GM08714 (cell line): ENCODE results near the gene ELL2.

Experiments used
- H3K4me3 ChIP-seq: fragments of 200-500 bp; sonication (Bioruptor generic); 2 replicates; pipeline ENCODE4 v1.5.1; 2014; ENCODE audit warnings: mild to moderate bottlenecking, low read length, inconsistent platforms
- ZNF274 ChIP-seq: IDR thresholded peaks from 2 replicates; pipeline ENCODE4 v1.6.1; 2012; ENCODE audit warnings: mild to moderate bottlenecking, low read depth, low read length

Gene ELL2

GRCh38 chr5:95989283-95990048, 27.8 kb upstream of the ELL2 start:
- H3K4me3 ChIP-seq, result no peak overlapping the region
- no peak for TF ChIP-seq ZNF274

- no peak overlapping the region for H3K4me3 ChIP-seq
- no peak for TF ChIP-seq ZNF274
These were observed 27.2 kb upstream of the ELL2 start for GRCh38 chr5:95988877-95989276.

DNA sequence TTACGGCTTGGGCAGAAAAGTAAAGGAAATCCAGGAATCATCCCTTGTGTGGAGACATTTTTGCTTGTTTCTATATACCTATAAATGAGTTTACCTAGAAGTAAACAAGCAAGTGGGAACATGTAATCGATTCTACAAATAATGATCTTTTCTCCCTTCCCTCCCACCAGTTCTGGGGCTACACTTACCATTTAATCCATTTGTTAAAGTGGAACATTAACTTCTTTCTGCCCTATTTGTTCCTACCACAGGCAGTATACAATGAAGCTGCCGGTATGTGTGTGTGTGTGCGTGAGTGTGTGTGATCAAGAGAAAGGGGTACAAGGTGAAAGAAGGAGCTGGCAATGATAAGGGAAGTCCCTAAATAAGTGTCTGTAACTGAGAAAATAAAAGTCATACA, 26.4 kb upstream of the ELL2 start:
- no peak overlapping the region for H3K4me3 ChIP-seq
- no peak for TF ChIP-seq ZNF274

- TF ChIP-seq ZNF274, result no peak
- no peak overlapping the region for H3K4me3 ChIP-seq
These were observed 25.4 kb upstream of the ELL2 start for GRCh38 chr5:95986937-95987520.

- H3K4me3 ChIP-seq, result no peak overlapping the region
- TF ChIP-seq ZNF274, result no peak
These were observed 24.4 kb upstream of the ELL2 start for GRCh38 chr5:95986001-95986400.

DNA sequence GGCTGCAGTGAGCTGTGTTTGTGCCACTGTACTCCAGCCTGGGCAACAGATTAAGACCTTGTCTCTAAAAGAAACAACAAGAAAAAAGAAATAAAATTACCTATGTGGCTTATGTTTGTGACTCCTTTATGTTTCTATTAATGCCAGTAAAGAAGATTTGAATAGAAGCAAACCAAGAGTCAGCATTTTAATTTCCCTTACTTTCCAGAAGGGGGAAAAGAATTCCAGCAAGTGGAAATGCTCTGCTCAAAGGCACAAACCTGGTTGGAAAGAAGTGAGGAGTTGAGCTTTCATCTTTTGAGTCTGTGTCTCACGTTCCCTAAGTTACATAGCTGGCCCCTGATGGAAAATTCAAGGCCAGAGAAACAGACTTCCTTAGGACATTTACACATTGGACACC, 23.6 kb upstream of the ELL2 start:
- no peak for TF ChIP-seq ZNF274
- no peak overlapping the region for H3K4me3 ChIP-seq

DNA sequence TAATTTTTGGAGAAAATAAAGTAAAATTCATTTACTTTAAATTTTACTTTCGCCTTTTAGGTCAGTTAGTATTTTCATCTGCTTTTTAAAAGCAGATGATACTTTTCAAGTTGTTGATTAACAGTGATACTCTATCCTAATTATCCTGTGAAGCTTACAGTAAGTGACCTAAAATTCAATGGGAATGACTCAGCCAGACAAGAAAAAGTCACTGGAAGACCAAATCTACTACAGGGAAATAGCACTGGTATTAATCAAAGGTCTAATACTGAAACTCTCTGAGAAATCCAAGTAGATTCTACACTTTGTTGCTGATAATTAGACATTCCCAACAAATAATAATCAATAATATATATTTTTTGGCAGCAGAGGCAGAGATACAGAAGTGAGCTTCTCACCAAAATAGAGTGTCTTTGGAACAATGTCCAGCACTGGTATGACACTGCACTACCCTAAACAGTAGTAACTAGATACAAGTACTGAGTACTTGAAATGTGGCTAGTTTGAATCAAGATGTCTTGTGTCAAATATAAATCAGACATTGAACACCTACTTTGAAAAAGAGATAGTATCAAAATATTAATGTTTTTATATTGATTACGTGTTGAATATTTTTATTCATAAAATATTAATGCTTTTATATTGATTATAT, 22.8 kb upstream of the ELL2 start:
- no peak for TF ChIP-seq ZNF274
- H3K4me3 ChIP-seq, result no peak overlapping the region

- TF ChIP-seq ZNF274, result no peak
- no peak overlapping the region for H3K4me3 ChIP-seq
These were observed 21.9 kb upstream of the ELL2 start for GRCh38 chr5:95983509-95983908.

GRCh38 chr5:95983080-95983479, 21.4 kb upstream of the ELL2 start:
- H3K4me3 ChIP-seq, result no peak overlapping the region
- no peak for TF ChIP-seq ZNF274

DNA sequence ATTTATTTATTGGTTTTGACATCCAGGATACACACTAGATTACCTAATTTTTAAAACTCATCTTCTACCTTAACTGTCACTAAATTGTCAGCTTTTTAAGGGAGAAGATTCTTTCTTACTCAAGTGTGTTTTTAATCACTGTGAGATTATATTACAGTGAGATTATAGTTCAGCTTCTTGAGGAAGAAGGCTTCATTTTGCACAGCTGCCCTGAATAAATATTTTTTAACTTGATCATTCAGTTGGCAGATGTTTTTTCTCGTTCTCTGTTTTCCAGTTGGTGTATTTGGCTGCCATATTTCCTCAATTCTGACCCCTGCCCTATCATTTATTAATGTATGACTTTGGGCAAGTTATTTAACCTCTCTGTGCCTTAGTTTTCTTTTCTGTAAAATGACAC, 15.0 kb upstream of the ELL2 start:
- TF ChIP-seq ZNF274, result no peak
- H3K4me3 ChIP-seq, result no peak overlapping the region

- no peak for TF ChIP-seq ZNF274
- H3K4me3 ChIP-seq, result no peak overlapping the region
These were observed 14.1 kb upstream of the ELL2 start for GRCh38 chr5:95975703-95976102.

DNA sequence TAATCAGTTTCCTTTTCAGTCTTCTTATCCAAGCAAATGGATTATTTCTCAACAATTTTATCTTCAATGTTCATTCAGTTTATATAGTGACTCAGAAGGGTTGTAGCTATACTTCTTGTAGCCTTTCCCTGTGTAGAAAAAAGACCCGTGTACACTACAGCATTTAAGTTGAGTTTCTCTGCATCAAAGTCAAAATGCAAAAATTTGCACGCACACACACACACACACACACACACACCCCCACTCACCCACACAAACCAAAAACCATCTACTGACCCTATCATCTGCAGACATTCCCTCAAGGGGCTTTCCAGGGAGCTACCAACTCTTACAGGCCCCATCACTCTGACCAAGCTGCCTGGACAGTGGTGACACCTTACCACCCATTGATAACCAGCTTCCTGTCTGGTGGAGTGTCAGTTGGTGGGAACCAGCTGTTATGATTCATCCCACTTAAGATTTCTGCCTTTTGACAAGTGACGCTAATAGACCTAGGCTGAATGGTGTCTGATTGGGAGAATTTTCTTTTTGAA, 12.2 kb upstream of the ELL2 start:
- TF ChIP-seq ZNF274, result no peak
- no peak overlapping the region for H3K4me3 ChIP-seq

GRCh38 chr5:95972196-95972595, 10.5 kb upstream of the ELL2 start:
- TF ChIP-seq ZNF274, result no peak
- no peak overlapping the region for H3K4me3 ChIP-seq

- H3K4me3 ChIP-seq, result no peak overlapping the region
- TF ChIP-seq ZNF274, result no peak
These were observed 8.7 kb upstream of the ELL2 start for GRCh38 chr5:95970359-95970704.

GRCh38 chr5:95969651-95970358, 8.2 kb upstream of the ELL2 start:
- no peak overlapping the region for H3K4me3 ChIP-seq
- no peak for TF ChIP-seq ZNF274

DNA sequence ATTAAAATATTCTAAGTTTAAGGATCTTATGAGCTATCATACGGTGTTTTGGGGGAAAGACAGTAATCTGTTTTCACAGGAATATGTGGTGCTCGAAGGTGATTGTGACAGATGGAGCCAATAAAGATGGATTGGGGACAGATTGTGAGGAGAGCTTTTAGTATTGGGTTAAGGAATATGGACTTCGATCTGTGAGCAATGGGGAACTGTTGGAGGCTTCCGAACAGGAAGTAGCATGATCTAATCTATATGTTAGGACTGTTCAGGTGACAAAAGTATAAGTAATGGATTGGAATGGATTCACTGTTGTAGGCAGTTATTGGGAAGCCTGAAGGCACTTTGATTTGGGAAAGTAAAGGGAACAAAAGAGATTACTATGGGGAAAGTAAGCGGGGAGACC, 7.4 kb upstream of the ELL2 start:
- TF ChIP-seq ZNF274, result no peak
- no peak overlapping the region for H3K4me3 ChIP-seq
